VCaP (cell line): ENCODE measurements around the gene GKN1.

Experiments used
- H3K27ac ChIP-seq: fragments of 450-650 bp; 2 replicates; pipeline ENCODE4 v1.5.1; 2017
- CTCF ChIP-seq: fragments of 450-650 bp; conservative IDR thresholded peaks from 2 replicates; pipeline ENCODE4 v1.5.1; 2017; ENCODE audit warnings: mild to moderate bottlenecking, moderate library complexity

GKN1 gene

DNA sequence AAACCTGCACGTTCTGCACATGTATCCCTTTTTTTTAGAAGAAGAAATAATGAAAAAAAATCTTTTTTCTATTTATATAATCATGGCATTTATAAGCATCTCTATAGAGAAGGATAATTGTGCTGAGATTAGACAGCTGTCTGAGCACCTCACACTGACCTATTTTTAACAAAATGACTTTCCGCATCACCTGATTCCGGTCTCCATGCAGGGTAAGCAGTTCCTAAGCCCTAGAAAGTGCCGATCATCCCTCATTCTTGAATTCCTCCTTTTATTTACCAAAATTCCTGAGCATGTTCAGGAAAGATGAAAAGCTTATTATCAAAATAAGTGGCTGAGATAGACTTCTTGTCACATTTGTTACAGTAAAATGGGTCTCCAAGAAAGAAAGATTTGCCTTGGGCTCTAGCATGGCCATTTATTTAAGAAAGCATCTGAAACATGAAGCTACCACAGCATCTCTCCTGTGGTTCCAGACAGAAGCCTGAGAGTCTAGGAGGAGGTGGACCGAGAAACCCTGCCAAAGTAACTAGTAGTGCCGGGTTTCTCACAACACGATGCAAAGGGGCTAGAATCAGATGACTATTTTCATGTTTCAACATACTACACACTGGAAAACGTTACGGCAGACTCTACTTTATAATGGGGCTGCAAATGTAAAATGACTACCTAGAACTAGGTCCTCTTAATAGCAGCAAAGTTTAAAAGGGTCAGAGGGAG lies 670 bp downstream of the GKN1 start:
- H3K27ac ChIP-seq = no peak overlapping the region
- no peak for TF ChIP-seq CTCF

- TF ChIP-seq CTCF = no peak
- H3K27ac ChIP-seq = no peak overlapping the region
Observed at GRCh38 chr2:68975844-68976243, 1.4 kb downstream of the GKN1 start.

- TF ChIP-seq CTCF = no peak
- no peak overlapping the region for H3K27ac ChIP-seq
Observed at GRCh38 chr2:68977453-68977852, 3.0 kb downstream of the GKN1 start.

GRCh38 chr2:68978098-68978497 lies 3.7 kb downstream of the GKN1 start:
- no peak overlapping the region for H3K27ac ChIP-seq
- TF ChIP-seq CTCF = no peak

DNA sequence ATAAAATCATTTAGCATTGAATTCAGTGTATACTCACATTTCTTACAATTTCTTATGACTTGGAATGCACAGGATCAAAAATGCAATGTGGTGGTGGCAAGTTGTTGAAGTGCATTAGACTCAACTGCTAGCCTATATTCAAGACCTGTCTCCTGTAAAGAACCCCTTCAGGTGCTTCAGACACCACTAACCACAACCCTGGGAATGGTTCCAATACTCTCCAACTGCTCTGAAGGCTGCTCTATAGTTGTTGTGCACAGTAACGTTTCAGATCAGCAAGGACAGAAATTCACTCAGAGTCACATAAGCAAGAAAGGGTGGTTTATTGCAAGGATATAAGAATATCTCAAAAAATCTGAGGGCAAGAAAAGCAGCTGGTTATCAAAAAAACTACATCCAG lies 6.5 kb downstream of the GKN1 start:
- no peak overlapping the region for H3K27ac ChIP-seq

GRCh38 chr2:68987021-68987503 lies 12.6 kb downstream of the GKN1 start:
- no peak for TF ChIP-seq CTCF
- H3K27ac ChIP-seq = no peak overlapping the region

More for the DNA sequence above, 6.5 kb downstream of the GKN1 start:
- TF ChIP-seq CTCF = no peak

GRCh38 chr2:68989035-68989434 lies 14.6 kb downstream of the GKN1 start:
- H3K27ac ChIP-seq = no peak overlapping the region
- no peak for TF ChIP-seq CTCF
